ACC112 (cell line): ENCODE measurements around the gene ANTKMT.
A peak's percentile ranks its signal among the peaks of the same experiment; 100 is the strongest.

Experiments
- H2AFZ ChIP-seq: fragments of 200-600 bp; sonication (generic); one replicate; pipeline ENCODE4 v1.6.0; 2017; ENCODE audit warnings: antibody characterized with exemption, low read length; ENCODE audit not compliant: unreplicated experiment
- H3K27ac ChIP-seq: fragments of 200-600 bp; sonication (generic); 2 replicates; pipeline ENCODE4 v1.5.1; 2014; ENCODE audit warnings: low read depth, mild to moderate bottlenecking, antibody characterized with exemption, low read length, moderate library complexity
- H3K27me3 ChIP-seq: fragments of 200-600 bp; sonication (generic); 2 replicates; pipeline ENCODE4 v1.6.1; 2014; ENCODE audit warnings: mild to moderate bottlenecking, antibody characterized with exemption, low read length, moderate library complexity, mixed read lengths; ENCODE audit not compliant: insufficient read depth
- H3K36me3 ChIP-seq: fragments of 200-600 bp; sonication (generic); 2 replicates; pipeline ENCODE4 v1.6.1; 2016; ENCODE audit warnings: mild to moderate bottlenecking, antibody characterized with exemption, low read length, moderate library complexity, mixed read lengths; ENCODE audit not compliant: insufficient read depth
- H3K4me1 ChIP-seq: fragments of 200-600 bp; sonication (generic); one replicate; pipeline ENCODE4 v1.6.1; 2016; ENCODE audit warnings: low read length, mixed read lengths; ENCODE audit not compliant: insufficient read depth, unreplicated experiment, control insufficient read depth
- H3K4me3 ChIP-seq: fragments of 200-600 bp; sonication (generic); 2 replicates; pipeline ENCODE4 v1.5.1; 2014; ENCODE audit warnings: mild to moderate bottlenecking, low read depth, low read length
- H3K79me2 ChIP-seq: fragments of 200-600 bp; sonication (generic); one replicate; pipeline ENCODE4 v1.6.0; 2016; ENCODE audit warnings: low read length; ENCODE audit not compliant: control insufficient read depth, unreplicated experiment, insufficient read depth

ANTKMT gene

DNA sequence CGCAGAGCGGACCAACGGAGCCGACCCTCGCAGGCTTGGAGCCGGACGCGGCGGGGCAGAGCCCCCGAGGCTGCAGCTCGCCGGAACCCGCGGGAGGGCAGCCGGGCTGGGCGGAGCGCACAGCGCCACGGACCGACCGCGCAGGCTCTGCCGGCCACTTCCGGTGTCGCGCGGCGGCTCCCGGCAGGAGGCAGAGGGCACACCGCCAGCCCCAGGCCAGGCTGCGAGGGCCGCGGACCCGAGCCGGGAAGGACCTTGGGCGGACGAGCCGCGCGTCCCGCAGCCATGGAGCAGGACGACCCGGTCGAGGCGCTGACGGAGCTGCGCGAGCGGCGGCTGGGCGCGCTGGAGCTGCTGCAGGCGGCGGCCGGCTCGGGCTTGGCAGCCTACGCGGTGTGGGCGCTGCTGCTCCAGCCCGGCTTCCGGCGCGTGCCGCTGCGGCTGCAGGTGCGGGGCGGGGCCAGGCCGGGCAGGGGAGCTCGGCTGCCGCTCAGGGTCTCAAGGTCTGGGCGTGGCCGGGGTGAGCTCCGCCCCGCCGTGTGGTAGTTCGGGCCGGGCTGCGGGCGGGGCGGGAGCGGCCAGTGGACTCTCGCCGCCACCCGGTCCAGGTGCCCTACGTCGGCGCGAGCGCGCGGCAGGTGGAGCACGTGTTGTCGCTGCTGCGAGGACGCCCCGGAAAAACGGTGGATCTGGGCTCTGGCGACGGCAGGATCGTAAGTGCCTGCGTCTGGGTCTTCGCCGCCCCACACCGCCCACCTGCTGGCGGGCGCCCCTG is at the start of gene ANTKMT:
Gene ANTKMT (plus strand): TSS at position 157 of the 775 bp plus-strand sequence. CDS start 129 bp downstream, at position 286.
- H3K4me1 ChIP-seq: peaks cover 13% of the 10 kb centered on the region
- peak within 1 kb of the TSS; percentile 34 for H2AFZ ChIP-seq
- no peaks in the 10 kb centered on the region for H3K27me3 ChIP-seq
- H3K27ac ChIP-seq: peak within 1 kb of the TSS; percentile 57
- no peaks in the 10 kb centered on the region for H3K36me3 ChIP-seq
- peak within 1 kb of the TSS; percentile 84 for H3K4me3 ChIP-seq
- no peaks in the 10 kb centered on the region for H3K79me2 ChIP-seq

DNA sequence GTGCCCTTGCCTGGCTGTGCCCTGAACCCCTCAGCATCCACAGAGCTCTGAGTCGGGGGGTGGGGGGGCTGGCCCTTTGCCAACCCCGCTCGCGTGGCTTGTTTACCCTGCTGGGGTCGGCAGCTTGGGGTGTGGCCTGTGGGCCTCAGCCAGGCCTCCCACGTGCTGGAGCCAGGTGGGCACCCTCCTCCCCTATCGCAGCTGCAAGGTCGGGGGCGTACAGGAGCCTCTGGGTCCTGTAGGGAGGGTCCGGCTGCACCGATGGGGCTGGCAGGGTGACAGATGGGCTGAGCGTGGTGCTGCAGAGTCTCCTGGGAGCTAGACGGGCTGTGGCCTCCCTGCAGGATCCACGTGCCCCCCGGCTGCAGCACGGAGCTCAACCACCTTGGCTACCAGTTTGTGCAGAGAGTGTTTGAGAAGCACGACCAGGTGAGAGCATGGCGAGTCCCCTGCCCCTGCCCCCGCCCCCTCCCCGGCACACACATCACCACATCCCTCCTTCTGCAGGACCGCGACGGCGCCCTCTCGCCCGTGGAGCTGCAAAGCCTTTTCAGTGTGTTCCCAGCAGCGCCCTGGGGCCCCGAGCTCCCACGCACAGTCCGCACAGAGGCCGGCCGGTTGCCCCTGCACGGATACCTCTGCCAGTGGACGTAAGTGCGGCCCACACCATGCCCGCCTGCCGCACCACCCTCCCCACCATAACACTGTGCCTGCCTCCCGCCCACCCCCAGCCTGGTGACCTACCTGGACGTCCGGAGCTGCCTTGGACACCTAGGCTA is 49.4 kb upstream of the ANTKMT start:
- Histone ChIP-seq H3K36me3 (peaks cover 17% of the 10 kb centered on the region; the same call in 1 of the 2 replicates), H3K27ac (no peak overlapping the region), H2AFZ (no peak overlapping the region), H3K27me3 (no peaks in the 10 kb centered on the region), H3K4me3 (no peak overlapping the region), H3K79me2 (peaks cover 15% of the 10 kb centered on the region), H3K4me1 (no peaks in the 10 kb centered on the region)

- H3K27ac ChIP-seq: no peak overlapping the region
- no peak overlapping the region for H2AFZ ChIP-seq
- H3K36me3 ChIP-seq: peaks cover 17% of the 10 kb centered on the region; the same call in 1 of the 2 replicates
- H3K4me1 ChIP-seq: no peaks in the 10 kb centered on the region
- H3K4me3 ChIP-seq: no peak overlapping the region
- H3K79me2 ChIP-seq: peaks cover 15% of the 10 kb centered on the region
- H3K27me3 ChIP-seq: no peaks in the 10 kb centered on the region
Measured at GRCh38 chr16:672371-672770, 48.6 kb upstream of the ANTKMT start.

DNA sequence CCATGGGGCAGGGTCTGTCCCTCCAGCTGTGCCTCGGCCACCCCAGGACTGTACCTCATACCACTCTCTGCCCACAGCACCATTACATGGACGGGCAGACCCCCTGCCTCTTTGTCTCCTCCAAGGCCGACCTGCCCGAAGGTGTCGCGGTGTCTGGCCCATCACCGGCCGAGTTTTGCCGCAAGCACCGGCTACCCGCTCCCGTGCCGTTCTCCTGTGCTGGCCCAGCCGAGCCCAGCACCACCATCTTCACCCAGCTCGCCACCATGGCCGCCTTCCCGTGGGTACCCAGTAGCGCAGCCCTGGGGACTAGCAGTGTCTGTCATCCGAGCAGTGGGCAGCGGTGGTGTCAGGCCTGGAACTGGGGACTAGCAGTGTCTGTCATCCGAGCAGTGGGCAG is 48.1 kb upstream of the ANTKMT start:
- Histone ChIP-seq H3K27ac (no peak overlapping the region), H3K27me3 (no peaks in the 10 kb centered on the region), H2AFZ (no peak overlapping the region), H3K4me1 (no peaks in the 10 kb centered on the region), H3K36me3 (peaks cover 17% of the 10 kb centered on the region; the same call in 1 of the 2 replicates), H3K79me2 (peaks cover 15% of the 10 kb centered on the region), H3K4me3 (no peak overlapping the region)

GRCh38 chr16:673399-673991 is 47.5 kb upstream of the ANTKMT start:
- Histone ChIP-seq H2AFZ (no peak overlapping the region), H3K79me2 (peaks cover 10% of the 10 kb centered on the region), H3K36me3 (peaks cover 17% of the 10 kb centered on the region; the same call in 1 of the 2 replicates), H3K27ac (no peak overlapping the region), H3K27me3 (no peaks in the 10 kb centered on the region), H3K4me3 (no peak overlapping the region), H3K4me1 (no peaks in the 10 kb centered on the region)

DNA sequence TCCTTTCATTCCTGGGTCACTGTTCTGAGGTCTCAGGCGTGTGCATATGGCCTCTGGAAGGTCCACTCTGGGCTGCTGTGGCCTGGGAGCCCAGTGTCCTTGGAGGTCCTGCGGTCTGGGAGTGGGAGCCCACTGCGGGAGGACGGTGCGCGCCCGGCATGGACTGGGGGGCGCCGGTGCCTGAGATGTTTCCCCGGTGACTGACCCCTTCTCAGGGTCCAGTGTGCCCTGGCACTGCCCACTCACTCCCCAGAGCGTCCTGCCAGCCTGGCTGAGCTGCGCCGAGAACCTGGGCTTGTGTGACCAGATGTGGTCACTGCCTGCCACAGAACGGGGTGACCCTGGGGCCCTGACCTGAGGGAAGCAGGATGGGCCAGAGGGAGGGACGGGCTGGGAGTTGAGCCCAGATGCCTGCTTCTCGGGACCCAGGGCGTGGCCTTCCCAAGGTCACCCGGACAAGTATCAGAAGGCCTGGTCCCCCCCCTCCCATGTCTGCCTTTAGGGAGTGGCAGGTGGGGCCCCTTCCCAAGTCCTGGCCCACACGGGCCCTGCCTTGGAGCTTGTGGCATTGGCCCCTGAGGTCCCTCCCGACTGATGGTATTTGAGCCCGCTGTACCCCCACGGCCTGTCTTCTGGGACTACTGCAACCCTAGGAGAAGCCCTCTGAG is 46.6 kb upstream of the ANTKMT start:
- Histone ChIP-seq H2AFZ (no peak overlapping the region), H3K4me3 (no peak overlapping the region), H3K27me3 (no peaks in the 10 kb centered on the region), H3K4me1 (no peaks in the 10 kb centered on the region), H3K36me3 (peaks cover 17% of the 10 kb centered on the region; the same call in 1 of the 2 replicates), H3K27ac (no peak overlapping the region), H3K79me2 (peaks cover 2% of the 10 kb centered on the region)

GRCh38 chr16:674968-675883 is 45.7 kb upstream of the ANTKMT start, which contains the start of gene RHBDL1:
Gene RHBDL1, plus strand, starts transcription at chr16:675671. Its CDS starts 120 bp downstream, at chr16:675791.
- H3K79me2 ChIP-seq: no peaks in the 10 kb centered on the region
- no peaks in the 10 kb centered on the region for H3K27me3 ChIP-seq
- no peaks in the 10 kb centered on the region for H3K4me1 ChIP-seq
- no peak within 1 kb of the TSS for H2AFZ ChIP-seq
- H3K4me3 ChIP-seq: peak within 1 kb of the TSS; percentile 54; the same call in 1 of the 2 replicates
- H3K36me3 ChIP-seq: peaks cover 15% of the 10 kb centered on the region; the same call in 1 of the 2 replicates
- H3K27ac ChIP-seq: no peak within 1 kb of the TSS

GRCh38 chr16:675884-676564 is 44.9 kb upstream of the ANTKMT start:
- Histone ChIP-seq H2AFZ (no peak overlapping the region), H3K4me3 (no peak overlapping the region), H3K79me2 (peaks cover 7% of the 10 kb centered on the region), H3K4me1 (no peaks in the 10 kb centered on the region), H3K36me3 (peaks cover 11% of the 10 kb centered on the region; the same call in 1 of the 2 replicates), H3K27ac (no peak overlapping the region), H3K27me3 (no peaks in the 10 kb centered on the region)

DNA sequence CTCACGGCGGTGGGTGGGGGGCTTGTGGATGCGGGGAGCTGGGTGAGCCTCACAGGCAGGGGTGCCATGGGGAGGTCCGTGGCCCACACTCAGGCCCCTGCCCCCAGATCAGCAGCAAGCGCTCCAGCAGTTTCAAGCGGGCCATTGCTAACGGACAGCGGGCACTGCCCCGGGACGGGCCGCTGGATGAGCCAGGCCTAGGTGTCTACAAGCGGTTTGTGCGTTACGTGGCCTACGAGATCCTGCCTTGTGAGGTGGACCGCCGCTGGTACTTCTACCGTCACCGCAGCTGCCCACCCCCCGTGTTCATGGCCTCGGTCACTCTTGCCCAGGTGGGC is 44.4 kb upstream of the ANTKMT start:
- peaks cover 12% of the 10 kb centered on the region for H3K79me2 ChIP-seq
- no peaks in the 10 kb centered on the region for H3K27me3 ChIP-seq
- no peak overlapping the region for H3K27ac ChIP-seq
- H3K4me1 ChIP-seq: peaks cover 5% of the 10 kb centered on the region
- peaks cover 7% of the 10 kb centered on the region; the same call in 1 of the 2 replicates for H3K36me3 ChIP-seq
- no peak overlapping the region for H2AFZ ChIP-seq
- no peak overlapping the region for H3K4me3 ChIP-seq
